Hepatocyte (in vitro differentiated cells): Measurements from ENCODE around the gene ORC3. TPM values are rescaled to one million over a fixed set of nuclear protein-coding genes. Genes with fewer than 3 reads are reported as not detected.
A peak's percentile ranks its signal among the peaks of the same experiment; 100 is the strongest.

Source experiments
- DNase-seq: peaks from one replicate; pipeline ENCODE4 v3.0.0-alpha.2; 2016; ENCODE audit warnings: low spot score
- H2AFZ ChIP-seq: fragments of 200-600 bp; sonication (generic); 2 replicates; pipeline ENCODE4 v1.6.0; 2016; ENCODE audit warnings: antibody characterized with exemption, mild to moderate bottlenecking
- H3K27ac ChIP-seq: fragments of 200-600 bp; sonication (generic); 2 replicates; pipeline ENCODE4 v1.5.1; 2016; ENCODE audit warnings: mild to moderate bottlenecking
- H3K27me3 ChIP-seq: fragments of 200-600 bp; sonication (generic); 2 replicates; pipeline ENCODE4 v1.6.1; 2016
- H3K36me3 ChIP-seq: fragments of 200-600 bp; sonication (generic); replicated peaks from 2 replicates; pipeline ENCODE4 v1.5.1; 2016; ENCODE audit warnings: low read depth; ENCODE audit not compliant: insufficient read depth
- H3K4me1 ChIP-seq: fragments of 200-600 bp; sonication (generic); 2 replicates; pipeline ENCODE4 v1.5.1; 2016; ENCODE audit warnings: mild to moderate bottlenecking, moderate library complexity; ENCODE audit not compliant: insufficient read depth
- H3K4me2 ChIP-seq: fragments of 200-600 bp; sonication (generic); 2 replicates; pipeline ENCODE4 v1.6.0; 2016
- H3K4me3 ChIP-seq: fragments of 200-600 bp; sonication (generic); 2 replicates; pipeline ENCODE4 v1.5.1; 2016; ENCODE audit warnings: mild to moderate bottlenecking
- H3K79me2 ChIP-seq: fragments of 200-600 bp; sonication (generic); 2 replicates; pipeline ENCODE4 v1.6.0; 2017; ENCODE audit warnings: mild to moderate bottlenecking
- H3K9me2 ChIP-seq: fragments of 200-600 bp; sonication (generic); replicated peaks from 2 replicates; pipeline ENCODE4 v1.6.0; 2017; ENCODE audit warnings: mild to moderate bottlenecking; ENCODE audit not compliant: insufficient read depth
- H3K9me3 ChIP-seq: fragments of 200-600 bp; sonication (generic); 2 replicates; pipeline ENCODE4 v1.5.1; 2016; ENCODE audit warnings: low read depth, mild to moderate bottlenecking
- H4K20me1 ChIP-seq: fragments of 200-600 bp; sonication (generic); 2 replicates; pipeline ENCODE4 v1.6.0; 2016; ENCODE audit warnings: mild to moderate bottlenecking; ENCODE audit not compliant: insufficient read depth, poor library complexity, severe bottlenecking
- CTCF ChIP-seq: fragments of 200-600 bp; sonication (generic); IDR thresholded peaks from 2 replicates; pipeline ENCODE4 v1.5.1; 2016; ENCODE audit warnings: antibody characterized with exemption, mild to moderate bottlenecking; ENCODE audit not compliant: poor library complexity
- EZH2 ChIP-seq: fragments of 200-600 bp; sonication (generic); IDR thresholded peaks from 2 replicates; pipeline ENCODE4 v1.6.1; 2016; ENCODE audit warnings: antibody characterized with exemption, mild to moderate bottlenecking, borderline replicate concordance
- EZH2phosphoT487 ChIP-seq: fragments of 200-600 bp; sonication (generic); IDR thresholded peaks from one replicate; pipeline ENCODE4 v1.6.1; 2018; ENCODE audit warnings: antibody characterized with exemption, mild to moderate bottlenecking, low read depth, moderate library complexity; ENCODE audit not compliant: unreplicated experiment, severe bottlenecking
- WGBS: methylation state at CpG from one replicate; pipeline ENCODE4 v1.1.6; 2016; ENCODE audit warnings: low lambda C conversion rate; ENCODE audit errors: missing lambda C conversion rate; 5-methylcytosine and 5-hydroxymethylcytosine counted together
- polyA plus RNA-seq: library from polyadenylated mRNA; unstranded; fragments of >200 nt; fragmentation: Nextera tagmentation; extraction: Ambion mirVana; gene quantifications from 2 replicates; pipeline ENCODE4 v1.2.1, GENCODE V29; 2016
- total RNA-seq: library from RNA; depleted of rRNA; stranded (reverse); fragments of >200 nt; gene quantifications from 2 replicates; pipeline ENCODE4 v1.2.3, GENCODE V29; 2014

ORC3 gene
- total and polyA plus RNA-seq, 2 experiments from 2014 or later: 19.6 to 24.2 TPM

- Histone ChIP-seq H3K36me3 (no peaks in the 10 kb centered on the region), H3K9me3 (no peaks in the 10 kb centered on the region), H4K20me1 (peaks cover 26% of the 10 kb centered on the region), H3K79me2 (peaks cover 95% of the 10 kb centered on the region), H3K9me2 (no peaks in the 10 kb centered on the region), H3K27me3 (no peaks in the 10 kb centered on the region), H3K4me3 (no peak overlapping the region), H3K27ac (no peak overlapping the region), H2AFZ (no peak overlapping the region), H3K4me2 (peak overlapping the region; percentile 94), H3K4me1 (peaks cover 35% of the 10 kb centered on the region)
- no peak for DNase-seq
- TF ChIP-seq EZH2phosphoT487 (no peak), EZH2 (no peak), CTCF (no peak)
- WGBS: 97% methylated on average over 8 of the region's 8 CpGs
Observed at GRCh38 chr6:87586371-87587077, 3.4 kb upstream of the ORC3 start.

DNA sequence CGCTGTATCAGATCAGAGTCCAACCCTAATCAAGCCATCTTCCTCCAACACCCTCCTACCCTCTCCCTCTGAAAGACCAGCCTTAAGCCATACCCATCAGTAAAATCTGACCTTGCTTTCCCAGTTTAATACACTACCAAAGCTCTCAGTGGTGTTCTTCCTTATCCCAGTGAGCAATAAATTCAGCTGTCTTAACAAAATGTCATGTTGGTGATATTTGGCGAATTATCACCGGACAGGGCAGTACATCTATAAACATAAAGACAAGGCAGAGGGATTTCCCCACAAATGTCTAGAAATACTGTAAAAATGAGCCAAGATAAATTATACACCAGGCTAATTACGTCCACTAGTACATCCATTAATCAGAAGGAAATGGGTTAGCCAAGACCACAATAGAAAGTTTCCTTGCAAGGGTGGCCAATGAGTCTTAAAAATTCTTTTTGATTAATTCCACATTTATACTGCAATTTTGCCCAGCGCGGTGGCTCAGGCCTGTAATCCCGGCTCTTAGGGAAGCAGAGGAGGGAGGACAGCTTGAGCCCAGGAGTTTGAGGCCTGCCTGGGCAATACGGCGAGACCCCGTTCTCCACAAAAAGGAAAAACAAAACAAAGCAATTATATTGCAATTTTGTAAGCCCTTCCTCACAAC lies 1.1 kb upstream of the ORC3 start:
- DNase-seq: no peak
- H3K27ac ChIP-seq: peak overlapping the region; percentile 94
- H3K27me3 ChIP-seq: no peaks in the 10 kb centered on the region
- TF ChIP-seq CTCF (no peak), EZH2 (no peak), EZH2phosphoT487 (no peak)
- no peaks in the 10 kb centered on the region for H3K9me3 ChIP-seq
- H3K79me2 ChIP-seq: peaks cover 91% of the 10 kb centered on the region
- H4K20me1 ChIP-seq: peaks cover 26% of the 10 kb centered on the region
- H3K36me3 ChIP-seq: no peaks in the 10 kb centered on the region
- H3K9me2 ChIP-seq: no peaks in the 10 kb centered on the region
- WGBS: 27% methylated on average over 10 of the region's 10 CpGs
- H2AFZ ChIP-seq: peak overlapping the region; percentile 68
- H3K4me3 ChIP-seq: peak overlapping the region; percentile 64
- peak overlapping the region; percentile 94 for H3K4me2 ChIP-seq
- H3K4me1 ChIP-seq: peaks cover 35% of the 10 kb centered on the region

DNA sequence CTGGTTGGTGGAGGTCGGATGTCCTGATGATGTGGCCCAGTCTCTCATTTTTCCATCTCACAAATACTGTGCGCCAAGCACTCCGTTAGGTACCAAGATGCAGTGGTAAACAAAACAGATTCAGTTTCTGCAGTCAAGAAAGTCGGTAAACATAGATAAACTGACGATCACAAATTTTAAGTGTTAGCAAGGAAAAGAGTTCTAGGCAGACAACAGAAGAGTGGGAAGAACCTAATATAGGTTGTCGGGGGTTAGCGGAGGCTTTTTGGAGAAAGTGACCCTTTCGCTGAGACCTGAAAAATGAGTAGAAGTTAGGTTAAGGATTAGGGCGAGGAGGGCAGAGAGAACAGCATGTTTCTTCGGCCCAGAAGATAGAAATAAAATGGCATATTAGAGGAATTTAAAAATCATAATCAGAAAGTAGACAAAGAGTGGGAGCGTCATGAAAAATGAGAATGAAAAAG lies 514 bp downstream of the ORC3 start:
- Histone ChIP-seq H3K27me3 (no peaks in the 10 kb centered on the region), H2AFZ (peak overlapping the region; percentile 70), H3K4me3 (peak overlapping the region; percentile 80), H3K9me3 (no peaks in the 10 kb centered on the region), H3K79me2 (peaks cover 76% of the 10 kb centered on the region), H3K36me3 (no peaks in the 10 kb centered on the region), H3K27ac (peak overlapping the region; percentile 78), H3K4me1 (peaks cover 25% of the 10 kb centered on the region), H4K20me1 (peaks cover 17% of the 10 kb centered on the region), H3K9me2 (no peaks in the 10 kb centered on the region), H3K4me2 (peak overlapping the region; percentile 87)
- no peak for DNase-seq
- 2% methylated on average over 11 of the region's 11 CpGs for WGBS
- no peak for TF ChIP-seq CTCF
- no peak for TF ChIP-seq EZH2
- TF ChIP-seq EZH2phosphoT487: no peak
